Ovary (tissue), 3 donors: ENCODE data around the gene TMIE.

Experiments
- EP300 ChIP-seq: sonication (generic); formaldehyde crosslinking; IDR thresholded peaks from one replicate; pipeline ENCODE4 v1.6.1; 2017; ENCODE audit warnings: antibody characterized with exemption
- POLR2A ChIP-seq: fragments of 450-650 bp; IDR thresholded peaks from one replicate; pipeline ENCODE4 v1.6.1; 2017; ENCODE audit warnings: antibody characterized with exemption, mild to moderate bottlenecking, moderate library complexity
- TF ChIP-seq, protein P1 (sequence below), 3 donors: fragments of 450-650 bp in 2 of 3; fragments of 200-600 bp in 1 of 3; IDR thresholded peaks; one replicate each; pipeline versions ENCODE4 v1.5.1 to v1.8.0; 2016 to 2022; ENCODE audit warnings: antibody characterized with exemption in 3 of 3, mild to moderate bottlenecking in 1 of 3
- donor health status: DM: no; HTN: no; CAD: no.

DNA sequence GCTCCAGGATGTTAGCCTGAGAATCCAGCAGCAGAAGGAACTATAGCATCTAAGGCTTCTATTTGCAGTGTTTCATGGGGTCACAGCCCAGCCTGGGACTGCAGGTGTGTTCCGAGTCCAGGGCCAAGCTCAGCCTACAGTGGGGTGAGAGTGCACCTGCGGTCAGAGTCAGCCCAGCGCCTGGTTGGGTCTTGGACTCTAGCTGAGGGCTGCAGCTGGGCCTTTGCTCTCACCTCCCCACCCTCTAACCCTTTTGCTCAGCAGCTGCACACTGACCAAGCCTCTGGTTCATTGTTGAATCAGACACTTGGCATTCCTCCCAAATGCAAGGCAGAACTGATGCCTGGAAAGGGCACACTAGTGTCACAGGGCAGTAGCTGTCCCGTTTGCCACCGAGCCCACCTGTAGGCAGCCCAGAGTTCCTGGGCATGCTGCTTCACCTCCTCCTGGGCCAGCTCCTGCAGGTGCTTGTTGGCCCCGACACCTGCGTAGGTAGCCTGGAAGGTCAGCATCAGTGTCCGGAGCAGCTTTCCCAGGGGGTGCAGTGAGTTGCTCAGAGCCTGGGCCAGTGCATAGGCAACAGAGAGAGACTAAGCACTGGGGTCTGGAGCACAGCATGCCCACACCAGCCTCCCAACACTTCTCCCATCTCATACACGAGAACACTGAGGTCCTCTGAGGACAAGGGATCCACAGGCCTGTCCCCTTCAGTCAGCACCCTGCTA, 25.2 kb upstream of the TMIE start:
- no peak for TF ChIP-seq POLR2A
- TF ChIP-seq, protein P1, sequence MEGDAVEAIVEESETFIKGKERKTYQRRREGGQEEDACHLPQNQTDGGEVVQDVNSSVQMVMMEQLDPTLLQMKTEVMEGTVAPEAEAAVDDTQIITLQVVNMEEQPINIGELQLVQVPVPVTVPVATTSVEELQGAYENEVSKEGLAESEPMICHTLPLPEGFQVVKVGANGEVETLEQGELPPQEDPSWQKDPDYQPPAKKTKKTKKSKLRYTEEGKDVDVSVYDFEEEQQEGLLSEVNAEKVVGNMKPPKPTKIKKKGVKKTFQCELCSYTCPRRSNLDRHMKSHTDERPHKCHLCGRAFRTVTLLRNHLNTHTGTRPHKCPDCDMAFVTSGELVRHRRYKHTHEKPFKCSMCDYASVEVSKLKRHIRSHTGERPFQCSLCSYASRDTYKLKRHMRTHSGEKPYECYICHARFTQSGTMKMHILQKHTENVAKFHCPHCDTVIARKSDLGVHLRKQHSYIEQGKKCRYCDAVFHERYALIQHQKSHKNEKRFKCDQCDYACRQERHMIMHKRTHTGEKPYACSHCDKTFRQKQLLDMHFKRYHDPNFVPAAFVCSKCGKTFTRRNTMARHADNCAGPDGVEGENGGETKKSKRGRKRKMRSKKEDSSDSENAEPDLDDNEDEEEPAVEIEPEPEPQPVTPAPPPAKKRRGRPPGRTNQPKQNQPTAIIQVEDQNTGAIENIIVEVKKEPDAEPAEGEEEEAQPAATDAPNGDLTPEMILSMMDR (IDR thresholded peaks at IDR 0.05), result no peak
- TF ChIP-seq EP300, result no peak
